ENCODE data around the gene ANO4.

ANO4 gene

DNA sequence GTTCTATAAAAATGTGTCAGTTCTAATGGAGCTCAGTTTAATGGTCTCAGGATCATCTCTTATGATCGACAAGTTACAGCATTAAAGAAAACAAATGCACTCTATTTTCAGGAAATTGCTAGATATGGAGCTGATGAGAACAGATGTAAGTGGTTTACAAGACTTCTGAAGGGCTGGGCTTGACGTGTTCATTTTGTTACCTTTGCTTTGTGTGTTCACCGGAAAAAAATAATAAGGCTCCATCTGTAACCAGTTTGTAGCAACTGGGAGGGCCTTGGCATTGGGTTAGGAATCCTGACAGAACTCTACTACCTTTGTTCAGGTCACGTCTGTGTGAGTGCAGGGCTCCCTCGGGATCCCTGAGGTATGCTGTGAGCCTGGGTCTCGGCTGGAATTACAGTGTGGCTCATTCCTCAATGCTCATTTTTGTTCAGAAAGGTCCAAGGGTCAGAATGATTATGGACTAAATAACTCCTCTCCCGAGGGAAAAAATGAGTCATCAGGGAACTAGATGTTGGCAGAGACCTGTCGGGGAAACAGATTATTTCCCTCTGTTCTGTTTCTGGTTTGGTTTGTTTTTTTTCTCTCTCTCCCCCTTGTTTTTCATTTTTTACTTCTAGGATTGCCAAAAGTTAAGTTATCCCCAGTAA, 257.4 kb downstream of the ANO4 start (continued):
- TF ChIP-seq ZSCAN5A (tag by site-specific recombination; IDR thresholded peaks at IDR 0.05) = no peak
- no peak for TF ChIP-seq ZNF112 (tag by site-specific recombination; IDR thresholded peaks at IDR 0.05)
- TF ChIP-seq SP3 (tag by site-specific recombination; IDR thresholded peaks at IDR 0.05) = peak; percentile 48; the same call in 1 of the 2 replicates
- TF ChIP-seq ZNF202 (tag by site-specific recombination; IDR thresholded peaks at IDR 0.05; ENCODE audit: borderline replicate concordance) = no peak
- TF ChIP-seq REST (tag by site-specific recombination; IDR thresholded peaks at IDR 0.05) = no peak
- TF ChIP-seq ZNF530 (tag by site-specific recombination; IDR thresholded peaks at IDR 0.05; ENCODE audit: low read depth) = no peak
- TF ChIP-seq FEZF1 (tag by site-specific recombination; IDR thresholded peaks at IDR 0.05) = peak; percentile 100

DNA sequence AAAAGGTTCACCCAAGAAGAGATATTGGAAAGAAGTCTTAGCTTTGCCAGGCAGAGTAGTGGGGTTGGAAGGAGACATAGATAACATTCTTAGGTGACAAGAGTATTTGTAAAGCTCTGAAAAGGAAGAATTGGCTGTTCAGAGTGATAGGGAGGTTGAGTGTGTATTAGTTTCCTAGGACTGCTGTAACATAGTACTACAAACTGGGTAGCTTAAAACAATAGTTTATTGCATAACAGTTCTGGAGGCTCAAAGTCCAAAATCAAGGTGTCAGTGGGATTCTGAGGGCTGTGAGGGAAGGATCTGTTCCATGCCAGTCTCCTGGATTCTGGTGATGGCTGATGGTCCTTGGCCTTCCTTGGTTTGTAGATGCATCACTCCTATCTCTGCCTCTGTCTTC, 258.6 kb downstream of the ANO4 start:
- H3K36me3 ChIP-seq (ENCODE audit: control insufficient read depth in 2 of 2, insufficient read depth in 1 of 2, low read length in 2 of 2) = no peaks in the 10 kb centered on the region
- no peak overlapping the region for H3K4me3 ChIP-seq (ENCODE audit: low read depth, low read length)
- no peaks in the 10 kb centered on the region for H3K9me3 ChIP-seq (ENCODE audit: control insufficient read depth, insufficient read depth, low read depth, low read length)
- ChIA-PET POLR2A (no interaction called here), CTCF (no interaction called here)
- H3K27ac ChIP-seq (ENCODE audit: extremely low read depth, low read depth, low read length) = no peak overlapping the region
- H3K4me1 ChIP-seq (ENCODE audit: control insufficient read depth, insufficient read depth, low read length) = no peaks in the 10 kb centered on the region
- TF ChIP-seq ZNF146 (tag by site-specific recombination; IDR thresholded peaks at IDR 0.05) = no peak
- no peak for TF ChIP-seq ZBTB10 (tag by site-specific recombination; IDR thresholded peaks at IDR 0.05)
- TF ChIP-seq, protein P1, sequence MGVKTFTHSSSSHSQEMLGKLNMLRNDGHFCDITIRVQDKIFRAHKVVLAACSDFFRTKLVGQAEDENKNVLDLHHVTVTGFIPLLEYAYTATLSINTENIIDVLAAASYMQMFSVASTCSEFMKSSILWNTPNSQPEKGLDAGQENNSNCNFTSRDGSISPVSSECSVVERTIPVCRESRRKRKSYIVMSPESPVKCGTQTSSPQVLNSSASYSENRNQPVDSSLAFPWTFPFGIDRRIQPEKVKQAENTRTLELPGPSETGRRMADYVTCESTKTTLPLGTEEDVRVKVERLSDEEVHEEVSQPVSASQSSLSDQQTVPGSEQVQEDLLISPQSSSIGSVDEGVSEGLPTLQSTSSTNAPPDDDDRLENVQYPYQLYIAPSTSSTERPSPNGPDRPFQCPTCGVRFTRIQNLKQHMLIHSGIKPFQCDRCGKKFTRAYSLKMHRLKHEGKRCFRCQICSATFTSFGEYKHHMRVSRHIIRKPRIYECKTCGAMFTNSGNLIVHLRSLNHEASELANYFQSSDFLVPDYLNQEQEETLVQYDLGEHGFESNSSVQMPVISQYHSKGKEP (tag by site-specific recombination; IDR thresholded peaks at IDR 0.05) = no peak
- no peak for TF ChIP-seq ZNF433 (tag by site-specific recombination; IDR thresholded peaks at IDR 0.05; ENCODE audit: low read depth)
- TF ChIP-seq ZNF747 (tag by site-specific recombination; IDR thresholded peaks at IDR 0.05) = no peak
- no peak for TF ChIP-seq KLF16 (tag by site-specific recombination; IDR thresholded peaks at IDR 0.05)
- TF ChIP-seq ZNF529 (tag by site-specific recombination; IDR thresholded peaks at IDR 0.05; ENCODE audit: insufficient replicate concordance) = no peak
- no peak for TF ChIP-seq ZNF280C (tag by site-specific recombination; IDR thresholded peaks at IDR 0.05)
- no peak for TF ChIP-seq MEIS1 (CRISPR knock-in tag; IDR thresholded peaks at IDR 0.05; ENCODE audit: borderline replicate concordance)
- TF ChIP-seq, protein P2, sequence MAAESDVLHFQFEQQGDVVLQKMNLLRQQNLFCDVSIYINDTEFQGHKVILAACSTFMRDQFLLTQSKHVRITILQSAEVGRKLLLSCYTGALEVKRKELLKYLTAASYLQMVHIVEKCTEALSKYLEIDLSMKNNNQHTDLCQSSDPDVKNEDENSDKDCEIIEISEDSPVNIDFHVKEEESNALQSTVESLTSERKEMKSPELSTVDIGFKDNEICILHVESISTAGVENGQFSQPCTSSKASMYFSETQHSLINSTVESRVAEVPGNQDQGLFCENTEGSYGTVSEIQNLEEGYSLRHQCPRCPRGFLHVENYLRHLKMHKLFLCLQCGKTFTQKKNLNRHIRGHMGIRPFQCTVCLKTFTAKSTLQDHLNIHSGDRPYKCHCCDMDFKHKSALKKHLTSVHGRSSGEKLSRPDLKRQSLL (tag by site-specific recombination; IDR thresholded peaks at IDR 0.05) = no peak
- no peak for TF ChIP-seq GLIS1 (tag by site-specific recombination; IDR thresholded peaks at IDR 0.05)
- no peak for TF ChIP-seq ZNF350 (tag by site-specific recombination; IDR thresholded peaks at IDR 0.05)
- TF ChIP-seq ZBTB21 (tag by site-specific recombination; IDR thresholded peaks at IDR 0.05) = no peak

All from HEK293 (cell line).